ENCODE results near the gene SLC25A25.

SLC25A25 gene

DNA sequence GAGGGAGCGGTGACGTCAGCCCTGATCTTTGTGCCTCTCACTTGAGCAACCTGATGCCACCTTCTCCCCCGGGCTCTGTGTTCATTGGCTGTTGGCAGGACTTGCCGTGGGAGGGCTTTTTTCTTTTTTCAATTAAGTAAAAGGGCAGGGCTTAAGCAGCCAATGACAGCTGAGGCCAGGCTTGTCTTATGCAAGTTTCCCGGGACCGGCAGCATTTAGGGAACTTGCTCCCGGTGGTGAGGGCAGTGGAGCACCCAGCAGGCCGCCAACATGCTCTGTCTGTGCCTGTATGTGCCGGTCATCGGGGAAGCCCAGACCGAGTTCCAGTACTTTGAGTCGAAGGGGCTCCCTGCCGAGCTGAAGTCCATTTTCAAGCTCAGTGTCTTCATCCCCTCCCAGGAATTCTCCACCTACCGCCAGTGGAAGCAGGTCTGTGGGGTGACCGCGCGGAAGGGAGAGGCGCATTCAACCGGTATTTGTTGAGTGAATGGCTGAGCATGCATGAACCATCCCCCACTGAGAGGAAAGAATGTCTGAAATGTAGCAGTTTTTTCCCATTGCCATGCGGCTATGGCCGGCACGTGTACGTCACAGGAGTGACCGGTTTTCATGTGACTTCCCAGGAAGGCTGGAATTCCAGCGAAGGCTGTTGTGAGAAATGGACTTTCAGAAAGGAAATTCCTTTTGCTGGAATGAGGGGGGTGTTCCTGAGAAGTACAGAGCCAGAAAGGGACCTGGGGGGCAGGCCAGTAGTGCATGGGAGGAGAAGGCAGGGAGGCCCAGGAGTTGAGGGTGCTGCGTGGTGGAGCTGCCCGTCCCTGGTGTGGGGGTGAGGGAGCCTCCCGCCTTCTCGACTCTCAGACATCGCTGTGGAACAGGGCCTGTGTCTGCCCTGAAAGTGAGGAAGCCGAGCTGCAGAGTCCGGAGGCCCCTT is 30.5 kb downstream of the SLC25A25 start:
- H3K4me2 ChIP-seq (ENCODE audit: low read depth, low read length, poor library complexity, severe bottlenecking), result no peak overlapping the region
- H3K9me2 ChIP-seq (replicated peaks; ENCODE audit: low read depth, low read length), result no peaks in the 10 kb centered on the region
- peaks cover 34% of the 10 kb centered on the region for H4K20me1 ChIP-seq (ENCODE audit: insufficient read depth, low read length, poor library complexity, severe bottlenecking)
- H3K9me3 ChIP-seq (ENCODE audit: insufficient read depth, low read depth, low read length), result no peaks in the 10 kb centered on the region
- H3K79me2 ChIP-seq (ENCODE audit: insufficient read depth, low read length), result peaks cover 62% of the 10 kb centered on the region
- no peak overlapping the region for H2AFZ ChIP-seq (ENCODE audit: low read length)
- peaks cover 9% of the 10 kb centered on the region for H3K4me1 ChIP-seq (ENCODE audit: insufficient read depth, low read length, poor library complexity, severe bottlenecking)
- H3K27me3 ChIP-seq (ENCODE audit: insufficient read depth, low read length, poor library complexity, severe bottlenecking), result no peaks in the 10 kb centered on the region
- peaks cover under 1% of the 10 kb centered on the region; the same call in 1 of the 2 replicates for H3F3A ChIP-seq (ENCODE audit: low read depth)
- no peak overlapping the region for H3K4me3 ChIP-seq (ENCODE audit: low read length, poor library complexity, severe bottlenecking)
- peaks cover 50% of the 10 kb centered on the region; the same call in 1 of the 2 replicates for H3K36me3 ChIP-seq (ENCODE audit: insufficient read depth, low read length)
- H3K9ac ChIP-seq (ENCODE audit: low read depth, low read length, poor library complexity, severe bottlenecking), result no peak overlapping the region
- TF ChIP-seq CTCF (conservative IDR thresholded peaks at IDR 0.05; ENCODE audit: low read length), result no peak
- no peak for TF ChIP-seq EZH2phosphoT487 (IDR thresholded peaks at IDR 0.05; ENCODE audit: borderline replicate concordance)

DNA sequence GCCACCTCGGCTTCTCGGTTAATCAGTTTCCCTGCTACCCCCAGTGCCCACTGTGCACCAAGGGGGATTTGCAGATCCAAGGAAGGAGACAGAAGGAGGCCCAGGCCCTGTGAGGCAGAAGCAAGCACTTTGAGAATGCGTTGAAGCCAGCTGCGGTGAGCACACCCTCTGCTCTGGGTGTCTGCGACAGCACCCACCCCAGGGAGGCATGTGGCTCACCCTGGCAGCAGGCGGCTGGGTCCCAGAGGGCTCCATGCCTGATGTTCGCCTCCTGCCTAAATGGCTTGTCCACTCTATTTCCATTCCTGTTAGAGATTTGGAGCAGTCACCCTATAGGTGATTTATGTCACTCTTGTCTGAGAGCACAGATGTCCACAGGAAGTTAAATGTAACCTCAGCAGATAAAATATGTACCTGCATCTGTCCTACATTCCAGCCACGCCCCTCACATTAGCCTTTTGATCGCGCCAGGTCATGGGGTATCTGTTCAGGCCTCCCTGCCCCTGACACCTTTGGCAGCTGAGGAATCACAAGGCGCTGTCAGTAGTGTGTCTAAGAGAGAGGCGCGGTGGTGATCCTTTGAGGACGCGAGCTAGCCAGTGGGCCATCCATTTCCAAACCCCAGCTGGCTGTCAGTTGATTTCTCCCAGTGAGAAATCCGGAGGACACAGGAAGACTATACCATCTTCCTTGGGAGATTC is 31.3 kb downstream of the SLC25A25 start:
- Histone ChIP-seq H2AFZ (ENCODE audit: low read length) (no peak overlapping the region), H3K36me3 (ENCODE audit: insufficient read depth, low read length) (peaks cover 58% of the 10 kb centered on the region; the same call in 1 of the 2 replicates), H3K4me3 (ENCODE audit: low read length, poor library complexity, severe bottlenecking) (no peak overlapping the region), H3K79me2 (ENCODE audit: insufficient read depth, low read length) (peaks cover 57% of the 10 kb centered on the region), H3K9me2 (replicated peaks; ENCODE audit: low read depth, low read length) (no peaks in the 10 kb centered on the region), H3K9me3 (ENCODE audit: insufficient read depth, low read depth, low read length) (no peaks in the 10 kb centered on the region), H3K4me1 (ENCODE audit: insufficient read depth, low read length, poor library complexity, severe bottlenecking) (peaks cover 9% of the 10 kb centered on the region), H4K20me1 (ENCODE audit: insufficient read depth, low read length, poor library complexity, severe bottlenecking) (peaks cover 30% of the 10 kb centered on the region), H3K4me2 (ENCODE audit: low read depth, low read length, poor library complexity, severe bottlenecking) (no peak overlapping the region), H3F3A (ENCODE audit: low read depth) (no peaks in the 10 kb centered on the region), H3K27me3 (ENCODE audit: insufficient read depth, low read length, poor library complexity, severe bottlenecking) (no peaks in the 10 kb centered on the region), H3K9ac (ENCODE audit: low read depth, low read length, poor library complexity, severe bottlenecking) (no peak overlapping the region)
- no peak for TF ChIP-seq CTCF (conservative IDR thresholded peaks at IDR 0.05; ENCODE audit: low read length)
- no peak for TF ChIP-seq EZH2phosphoT487 (IDR thresholded peaks at IDR 0.05; ENCODE audit: borderline replicate concordance)

DNA sequence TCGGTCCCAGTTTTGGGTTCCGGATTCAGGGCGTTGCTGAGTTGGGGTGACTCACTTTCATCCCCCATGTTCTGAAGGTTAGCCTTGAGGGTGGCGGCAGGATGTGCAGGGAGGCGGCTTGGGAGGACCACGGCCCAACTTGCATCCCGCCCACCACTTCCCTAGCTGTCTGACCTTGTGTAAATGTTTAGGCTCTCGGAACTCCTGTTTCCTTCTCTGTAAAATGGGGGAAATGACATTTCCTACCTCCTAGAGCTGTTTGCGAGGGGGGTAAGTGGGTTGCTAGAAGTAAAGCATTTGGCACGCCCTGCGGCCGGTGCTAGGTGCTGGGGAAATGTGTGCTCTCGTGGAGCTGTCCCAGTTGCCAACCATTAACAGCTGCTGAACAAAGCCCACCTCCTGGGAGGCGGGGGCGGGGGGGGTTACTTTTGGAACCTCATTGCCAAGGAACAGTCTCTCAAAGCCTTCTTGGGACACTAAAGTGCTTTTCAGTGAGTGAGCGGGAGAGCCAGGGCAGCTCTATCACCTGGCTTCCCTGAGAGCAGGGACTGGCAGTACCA is 32.0 kb downstream of the SLC25A25 start:
- Histone ChIP-seq H2AFZ (ENCODE audit: low read length) (no peak overlapping the region), H3K4me3 (ENCODE audit: low read length, poor library complexity, severe bottlenecking) (no peak overlapping the region), H3K27me3 (ENCODE audit: insufficient read depth, low read length, poor library complexity, severe bottlenecking) (no peaks in the 10 kb centered on the region), H3F3A (ENCODE audit: low read depth) (no peaks in the 10 kb centered on the region), H3K9me2 (replicated peaks; ENCODE audit: low read depth, low read length) (no peaks in the 10 kb centered on the region), H3K4me2 (ENCODE audit: low read depth, low read length, poor library complexity, severe bottlenecking) (no peak overlapping the region), H3K9me3 (ENCODE audit: insufficient read depth, low read depth, low read length) (no peaks in the 10 kb centered on the region), H3K79me2 (ENCODE audit: insufficient read depth, low read length) (peaks cover 50% of the 10 kb centered on the region), H3K9ac (ENCODE audit: low read depth, low read length, poor library complexity, severe bottlenecking) (no peak overlapping the region), H4K20me1 (ENCODE audit: insufficient read depth, low read length, poor library complexity, severe bottlenecking) (peaks cover 30% of the 10 kb centered on the region), H3K36me3 (ENCODE audit: insufficient read depth, low read length) (peaks cover 57% of the 10 kb centered on the region; the same call in 1 of the 2 replicates), H3K4me1 (ENCODE audit: insufficient read depth, low read length, poor library complexity, severe bottlenecking) (peaks cover 9% of the 10 kb centered on the region)
- TF ChIP-seq EZH2phosphoT487 (IDR thresholded peaks at IDR 0.05; ENCODE audit: borderline replicate concordance) (no peak), CTCF (conservative IDR thresholded peaks at IDR 0.05; ENCODE audit: low read length) (no peak)

Measured in Loucy (cell line).